Measurements from ENCODE around the gene RHOBTB3. TPM values are rescaled to one million over a fixed set of nuclear protein-coding genes. Genes with fewer than 3 reads are reported as not detected.

The RHOBTB3 gene
- total RNA-seq, 1 donor from 2014 or later = 25.2 TPM

GRCh38 chr5:95839658-95840057 lies 108.5 kb downstream of the RHOBTB3 start:
- DNase-seq (ENCODE audit: low read depth in 2 of 2) = no peak

DNA sequence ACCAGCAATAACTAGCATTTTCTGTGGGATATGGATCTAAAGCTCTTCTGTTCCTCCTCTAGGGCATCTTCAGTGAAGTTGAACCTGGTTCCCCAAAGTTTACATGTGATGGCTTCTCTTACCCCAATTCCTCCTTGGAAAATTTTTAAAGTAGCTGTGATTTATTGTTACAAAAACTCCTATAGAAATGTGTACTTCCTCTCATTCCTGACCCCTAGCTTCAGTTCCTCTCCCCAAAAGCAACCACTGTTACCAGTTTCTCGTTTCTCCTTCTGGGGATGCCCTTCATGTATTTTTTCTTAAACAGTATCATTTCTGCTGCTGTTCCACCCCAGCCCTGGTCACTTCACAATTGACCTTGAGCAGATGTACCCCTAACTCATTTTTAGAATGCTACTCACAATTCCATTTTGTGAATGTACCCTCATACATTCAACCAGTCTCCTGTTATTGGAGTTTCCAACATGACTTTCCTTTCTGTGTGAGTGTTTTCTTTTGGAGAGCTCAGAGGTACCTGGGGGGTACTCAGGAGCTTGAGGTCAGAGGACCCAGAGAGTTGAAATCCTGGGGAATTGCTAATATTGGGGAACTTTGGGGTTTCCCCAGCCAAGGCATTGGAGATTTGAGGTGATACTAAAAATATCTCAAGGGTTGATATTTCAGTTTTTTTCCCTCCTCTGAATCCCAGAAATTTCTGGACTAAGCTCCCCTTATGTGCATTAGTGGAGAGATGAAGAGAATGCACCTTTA lies 110.0 kb downstream of the RHOBTB3 start:
- DNase-seq (ENCODE audit: low read depth in 2 of 2) = no peak

GRCh38 chr5:95841914-95842812 lies 111.0 kb downstream of the RHOBTB3 start:
- DNase-seq (ENCODE audit: low read depth in 2 of 2) = peak in 1 of 2 donors; percentile 74

- peak; percentile 68 to 80 for DNase-seq (ENCODE audit: low read depth in 2 of 2)
These were observed 111.9 kb downstream of the RHOBTB3 start for GRCh38 chr5:95842854-95843544.

- no peak for DNase-seq (ENCODE audit: low read depth in 2 of 2)
These were observed 112.6 kb downstream of the RHOBTB3 start for GRCh38 chr5:95843733-95844223.

GRCh38 chr5:95845391-95845790 lies 114.3 kb downstream of the RHOBTB3 start:
- DNase-seq (ENCODE audit: low read depth in 2 of 2) = no peak

Other genes with a start within 250 kb of the RHOBTB3 start
- 69.7 and 91.5 TPM in 2 replicates for gene SKIC3, start 176.4 kb upstream of the RHOBTB3 start, total RNA-seq
- 1.6 and 2.4 TPM in 2 replicates for gene ARSK, start 176.2 kb upstream of the RHOBTB3 start, total RNA-seq
- under 0.01 and 0.22 TPM in 2 replicates for gene GPR150, start 111.2 kb upstream of the RHOBTB3 start, total RNA-seq
- 0.65 and 1.6 TPM in 2 replicates for gene RFESD, start 84.6 kb upstream of the RHOBTB3 start, total RNA-seq
- gene SPATA9, start 48.3 kb upstream of the RHOBTB3 start, total RNA-seq = not detected in 2 replicates
- gene GLRX, start 91.4 kb downstream of the RHOBTB3 start, total RNA-seq = 31.6 and 38.7 TPM in 2 replicates
- gene ELL2, start 230.5 kb downstream of the RHOBTB3 start, total RNA-seq = 6.3 and 11.7 TPM in 2 replicates